HL-60 (cell line): ENCODE measurements around the gene NELFE.
"Not testable (repeated sequence)": the region's sequence is repeated elsewhere in the genome, so short reads cannot be mapped to it uniquely, and the experiment has no call there.

Experiments
- DNase-seq, 2 experiments: peaks; one replicate each; pipeline ENCODE4 v3.0.0-alpha.2; 2010 to 2020; ENCODE audit warnings: low read depth in 1 of 2, low spot score in 1 of 2
- H3K27ac ChIP-seq: fragments of 250-450 bp; sonication (Bioruptor Pico); replicated peaks from 2 replicates; pipeline ENCODE4 v1.5.1; 2020; ENCODE audit warnings: mild to moderate bottlenecking, moderate library complexity
- H3K27me3 ChIP-seq: fragments of 250-450 bp; sonication (Bioruptor Pico); 2 replicates; pipeline ENCODE4 v1.5.1; 2021; ENCODE audit warnings: mild to moderate bottlenecking, moderate library complexity; ENCODE audit not compliant: insufficient read depth, poor library complexity, severe bottlenecking
- H3K4me3 ChIP-seq: replicated peaks from 2 replicates; pipeline ENCODE4 v1.5.1; 2011; ENCODE audit warnings: mild to moderate bottlenecking, control low read depth, low read length; ENCODE audit not compliant: insufficient read depth
- CTCF ChIP-seq: IDR thresholded peaks from one replicate; pipeline ENCODE4 v1.5.1; 2011; ENCODE audit warnings: low read length, control low read depth, inconsistent platforms; ENCODE audit not compliant: insufficient read depth
- GABPA ChIP-seq: IDR thresholded peaks from 2 replicates; pipeline ENCODE4 v1.6.1; 2012; ENCODE audit warnings: low read depth
- POLR2AphosphoS5 ChIP-seq: IDR thresholded peaks from 2 replicates; pipeline ENCODE4 v1.6.1; 2012; ENCODE audit warnings: low read depth
- REST ChIP-seq: IDR thresholded peaks from 2 replicates; pipeline ENCODE4 v1.6.1; 2012; ENCODE audit warnings: low read depth; ENCODE audit not compliant: insufficient replicate concordance
- SPI1 ChIP-seq: IDR thresholded peaks from 2 replicates; pipeline ENCODE4 v1.6.1; 2012; ENCODE audit warnings: low read depth, mild to moderate bottlenecking, borderline replicate concordance

Gene NELFE

GRCh38 chr6:31915756-31916155 is 43.0 kb downstream of the NELFE start:
- H3K27ac ChIP-seq: no peak overlapping the region
- no peak for DNase-seq
- H3K27me3 ChIP-seq: no peaks in the 10 kb centered on the region
- H3K4me3 ChIP-seq: no peak overlapping the region
- TF ChIP-seq SPI1 (no peak), GABPA (no peak), POLR2AphosphoS5 (no peak), REST (no peak), CTCF (no peak)

- no peak overlapping the region for H3K4me3 ChIP-seq
- TF ChIP-seq SPI1: no peak
- TF ChIP-seq POLR2AphosphoS5: no peak
- TF ChIP-seq REST: no peak
- no peak for TF ChIP-seq GABPA
- TF ChIP-seq CTCF: no peak
Measured at GRCh38 chr6:31915351-31915750, 43.4 kb downstream of the NELFE start.

GRCh38 chr6:31911826-31912585 is 46.8 kb downstream of the NELFE start:
- no peak for TF ChIP-seq SPI1
- TF ChIP-seq POLR2AphosphoS5: no peak
- TF ChIP-seq GABPA: no peak
- no peak for TF ChIP-seq CTCF
- no peak for TF ChIP-seq REST
- Histone ChIP-seq H3K27me3 (no peaks in the 10 kb centered on the region), H3K27ac (no peak overlapping the region), H3K4me3 (no peak overlapping the region)
- DNase-seq: no peak

More at GRCh38 chr6:31915351-31915750, 43.4 kb downstream of the NELFE start:
- H3K27me3 ChIP-seq: no peaks in the 10 kb centered on the region
- no peak for DNase-seq
- no peak overlapping the region for H3K27ac ChIP-seq

- DNase-seq, H3K27ac ChIP-seq, H3K4me3 ChIP-seq, H3K27me3 ChIP-seq: not testable (repeated sequence)
Measured at GRCh38 chr6:31909298-31909697, 49.5 kb downstream of the NELFE start.
